HG03159 (cell line): Measurements from ENCODE around the gene CTDNEP1.

ENCODE experiments used
- ATAC-seq: cut with Tn5 transposase; IDR thresholded peaks from one replicate; pipeline ENCODE4 v1.9.1; 2021; ENCODE audit warnings: mild to moderate bottlenecking, moderate library complexity; ENCODE audit not compliant: unreplicated experiment

CTDNEP1 gene

DNA sequence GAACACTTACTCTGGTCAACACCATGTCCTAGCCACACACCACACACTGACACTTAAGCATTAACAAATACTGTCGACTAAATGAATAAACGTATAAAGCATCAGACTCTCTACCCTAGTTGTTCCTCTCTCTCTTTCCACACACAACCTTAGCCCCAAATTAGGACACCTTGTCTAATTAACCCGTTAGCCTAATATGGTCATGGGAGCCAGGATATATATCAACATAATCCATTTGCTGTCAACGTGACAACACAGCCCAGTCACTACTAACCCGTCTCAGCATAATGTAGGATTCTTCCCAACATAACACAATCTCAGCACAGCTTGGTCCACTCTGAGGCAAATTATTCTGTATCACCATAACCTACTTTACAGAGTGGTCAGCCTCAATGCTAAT lies 19.4 kb downstream of the CTDNEP1 start:
- no peak for ATAC-seq

- ATAC-seq: no peak
These were observed 22.0 kb downstream of the CTDNEP1 start for GRCh38 chr17:7229504-7229903.

DNA sequence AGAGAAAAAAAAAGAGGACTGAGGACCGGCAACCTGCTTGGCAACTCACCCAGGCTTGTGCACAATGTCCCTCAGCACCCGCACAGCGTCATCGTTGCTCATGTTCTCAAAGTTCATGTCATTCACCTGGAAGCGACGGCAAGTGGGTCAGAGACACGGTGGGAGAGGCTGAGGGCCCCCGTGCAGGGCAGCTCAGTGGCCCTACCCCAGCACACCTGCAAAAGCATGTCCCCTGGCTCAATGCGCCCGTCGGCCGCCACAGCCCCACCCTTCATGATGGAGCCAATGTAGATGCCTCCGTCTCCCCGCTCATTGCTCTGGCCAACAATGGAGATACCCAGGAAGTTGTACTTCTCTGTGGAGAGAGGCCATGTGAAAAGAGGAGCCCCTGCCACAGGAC lies 22.6 kb downstream of the CTDNEP1 start:
- no peak for ATAC-seq

DNA sequence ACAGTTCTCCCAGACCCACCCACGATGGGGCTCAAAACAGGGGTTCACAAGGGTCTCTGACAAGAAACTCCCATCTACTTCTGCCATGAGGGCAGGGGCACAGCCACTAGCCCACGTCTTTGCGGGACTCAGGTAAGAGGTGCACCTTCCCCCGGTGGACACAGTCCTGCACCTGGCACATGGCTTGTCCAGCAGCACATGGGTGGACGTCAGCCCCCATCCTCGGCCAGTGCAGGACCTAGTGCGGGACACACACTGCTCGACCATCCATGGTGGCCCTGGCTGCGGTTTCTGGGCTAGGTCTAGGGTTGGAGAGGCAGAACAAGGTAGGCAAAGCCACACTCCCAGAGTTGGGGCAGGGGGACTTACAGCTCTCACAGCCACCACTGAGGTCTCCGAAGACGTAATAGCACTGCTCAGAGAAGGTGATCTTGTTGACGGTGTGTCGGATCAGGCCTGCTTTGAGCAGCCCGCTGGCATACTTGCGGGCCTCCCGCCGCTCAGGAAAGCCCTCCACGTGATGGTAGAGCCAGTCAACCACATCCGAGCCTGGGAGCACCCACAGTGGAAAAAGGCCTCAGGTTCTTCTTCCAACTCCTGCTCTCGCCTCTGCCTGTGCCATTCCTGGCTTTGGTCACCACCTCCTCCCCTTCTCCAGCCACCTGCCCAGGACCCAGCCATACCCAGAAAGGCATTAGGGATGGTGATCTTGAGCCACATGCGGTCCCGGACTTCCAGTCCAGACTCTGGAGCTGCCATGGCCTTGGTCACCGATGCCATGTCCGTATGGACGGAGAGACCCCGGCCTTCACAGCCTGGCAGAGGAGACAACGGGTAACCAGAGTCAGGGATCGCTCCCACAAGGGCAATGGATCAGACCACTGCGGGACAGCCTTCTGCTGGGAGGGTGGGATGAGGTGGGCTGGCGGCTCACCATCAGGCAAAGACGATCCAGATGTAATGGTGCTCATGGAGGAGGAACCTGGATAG lies 24.5 kb downstream of the CTDNEP1 start:
- ATAC-seq: no peak

GRCh38 chr17:7225711-7226331 lies 25.7 kb downstream of the CTDNEP1 start:
- ATAC-seq: no peak

GRCh38 chr17:7224661-7225111 lies 26.8 kb downstream of the CTDNEP1 start:
- no peak for ATAC-seq

DNA sequence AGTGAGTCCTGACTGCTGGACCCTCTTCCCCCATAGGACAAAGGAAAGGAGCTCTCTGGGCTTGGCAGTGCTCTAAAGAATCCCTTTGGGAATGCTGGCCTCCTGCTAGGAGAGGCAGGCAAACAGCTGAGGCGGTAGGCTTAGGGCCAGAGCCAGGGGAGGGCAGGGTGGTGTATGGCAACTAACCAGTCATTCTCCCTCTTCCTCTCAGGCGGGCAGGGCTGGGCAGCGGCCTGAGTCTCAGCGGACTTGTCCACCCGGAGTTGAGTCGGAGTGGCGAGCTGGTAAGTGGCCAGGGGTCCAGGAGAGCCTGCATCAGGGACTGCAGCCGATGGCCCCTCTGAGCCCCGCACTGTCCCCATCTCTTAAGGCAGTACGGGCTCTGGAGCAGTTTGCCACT lies 27.4 kb downstream of the CTDNEP1 start:
- ATAC-seq: no peak

DNA sequence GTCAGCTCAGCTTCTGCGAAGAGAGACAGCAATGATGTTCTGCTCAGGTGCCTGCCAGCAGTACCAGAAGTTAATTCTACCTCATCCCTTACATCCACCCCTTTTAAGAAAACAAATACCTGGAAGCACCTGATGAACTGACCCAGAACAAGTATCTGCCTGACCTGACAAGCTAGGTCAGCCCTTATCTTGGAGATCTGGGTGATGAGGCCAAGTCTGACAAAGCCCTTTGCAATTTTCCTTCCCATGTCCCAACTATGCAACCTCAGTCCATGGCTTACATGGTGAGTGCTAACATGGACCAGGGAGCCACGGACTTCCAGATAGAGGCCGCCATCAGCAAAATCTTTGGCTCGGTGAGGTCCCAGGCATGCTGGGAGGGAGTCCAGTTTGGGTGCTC lies 28.2 kb downstream of the CTDNEP1 start:
- ATAC-seq: no peak

DNA sequence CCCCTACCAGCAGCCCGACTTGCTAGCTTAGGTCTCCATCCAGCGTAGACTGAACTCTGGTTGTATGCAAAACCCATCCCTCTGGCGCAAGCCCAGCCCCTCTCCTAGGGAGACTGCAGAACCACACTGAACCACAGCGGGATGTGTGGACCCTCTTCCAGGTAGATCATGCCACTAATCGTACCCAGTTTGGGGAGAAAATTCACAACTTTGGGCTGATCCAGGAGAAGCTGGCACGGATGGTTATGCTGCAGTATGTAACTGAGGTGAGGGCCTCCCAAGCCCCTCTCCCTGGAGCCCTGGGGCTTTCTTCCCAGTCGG lies 28.6 kb downstream of the CTDNEP1 start:
- ATAC-seq: no peak

GRCh38 chr17:7222093-7222971 lies 29.2 kb downstream of the CTDNEP1 start:
- no peak for ATAC-seq

DNA sequence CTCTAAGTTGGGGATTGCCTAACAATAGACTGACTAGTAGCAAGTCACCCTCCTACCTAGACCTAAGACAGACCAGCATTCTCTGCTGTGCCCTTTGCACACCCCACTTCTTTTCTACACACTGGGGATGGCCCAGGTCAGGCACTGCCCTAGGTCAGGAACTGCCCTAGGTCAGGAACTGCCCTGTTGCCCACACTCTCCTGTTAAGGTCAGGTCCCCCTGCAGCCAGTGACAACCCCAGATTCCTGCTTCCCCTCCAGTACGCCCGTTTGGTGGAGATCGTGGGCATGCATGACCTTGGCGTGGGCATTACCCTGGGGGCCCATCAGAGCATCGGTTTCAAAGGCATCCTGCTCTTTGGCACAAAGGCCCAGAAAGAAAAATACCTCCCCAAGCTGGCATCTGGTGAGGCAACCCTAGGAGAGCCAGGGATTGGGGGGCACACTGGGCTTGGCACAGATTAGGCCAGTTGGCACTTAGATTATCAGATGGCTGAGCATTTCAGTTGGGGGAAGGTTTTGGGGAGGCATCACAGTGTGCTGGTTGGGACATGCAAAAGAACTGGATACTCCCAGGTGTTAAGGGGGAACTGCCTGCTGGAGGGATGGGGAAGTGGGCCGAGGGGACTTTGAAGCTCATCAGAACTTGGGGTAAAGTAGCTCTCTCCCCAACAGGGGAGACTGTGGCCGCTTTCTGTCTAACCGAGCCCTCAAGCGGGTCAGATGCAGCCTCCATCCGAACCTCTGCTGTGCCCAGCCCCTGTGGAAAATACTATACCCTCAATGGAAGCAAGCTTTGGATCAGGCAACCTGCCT lies 30.0 kb downstream of the CTDNEP1 start:
- no peak for ATAC-seq

GRCh38 chr17:7220593-7221277 lies 30.8 kb downstream of the CTDNEP1 start:
- no peak for ATAC-seq

DNA sequence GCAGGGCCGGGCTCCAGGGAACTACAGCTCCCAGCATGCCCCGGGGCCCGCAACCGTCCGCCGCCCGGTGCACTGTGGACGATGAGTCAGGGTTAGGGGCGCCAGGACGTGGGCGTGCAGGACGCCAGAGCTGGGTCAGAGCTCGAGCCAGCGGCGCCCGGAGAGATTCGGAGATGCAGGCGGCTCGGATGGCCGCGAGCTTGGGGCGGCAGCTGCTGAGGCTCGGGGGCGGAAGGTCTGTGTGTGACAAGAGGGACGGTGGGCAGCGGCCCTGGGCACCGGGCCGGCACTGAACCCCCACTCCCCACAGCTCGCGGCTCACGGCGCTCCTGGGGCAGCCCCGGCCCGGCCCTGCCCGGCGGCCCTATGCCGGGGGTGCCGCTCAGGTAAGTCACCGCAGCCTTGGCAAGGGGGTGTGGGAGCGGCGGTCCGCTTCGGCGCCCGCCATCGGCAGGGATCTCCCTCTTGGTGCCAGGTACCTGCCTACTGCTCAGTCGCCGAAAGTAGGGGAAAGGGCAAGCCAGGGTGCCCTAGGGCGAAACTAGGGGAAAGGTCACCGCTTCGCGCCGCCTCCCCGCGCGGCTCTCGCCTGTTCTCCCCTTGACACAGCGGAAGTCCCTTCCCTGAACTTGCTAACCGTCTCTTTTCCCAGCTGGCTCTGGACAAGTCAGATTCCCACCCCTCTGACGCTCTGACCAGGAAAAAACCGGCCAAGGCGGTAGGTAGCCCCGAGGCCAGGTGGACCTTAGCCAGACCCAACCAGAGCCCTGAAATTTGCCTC lies 31.5 kb downstream of the CTDNEP1 start, which contains the start of the genes ACADVL and DLG4:
Gene ACADVL, plus strand, starts transcription at position 127 of the 781 bp plus-strand sequence. Its CDS starts 47 bp downstream, at position 174.
Gene DLG4, minus strand, starts transcription at position 25 of the 781 bp plus-strand sequence.
- peak; percentile 46 for ATAC-seq

DNA sequence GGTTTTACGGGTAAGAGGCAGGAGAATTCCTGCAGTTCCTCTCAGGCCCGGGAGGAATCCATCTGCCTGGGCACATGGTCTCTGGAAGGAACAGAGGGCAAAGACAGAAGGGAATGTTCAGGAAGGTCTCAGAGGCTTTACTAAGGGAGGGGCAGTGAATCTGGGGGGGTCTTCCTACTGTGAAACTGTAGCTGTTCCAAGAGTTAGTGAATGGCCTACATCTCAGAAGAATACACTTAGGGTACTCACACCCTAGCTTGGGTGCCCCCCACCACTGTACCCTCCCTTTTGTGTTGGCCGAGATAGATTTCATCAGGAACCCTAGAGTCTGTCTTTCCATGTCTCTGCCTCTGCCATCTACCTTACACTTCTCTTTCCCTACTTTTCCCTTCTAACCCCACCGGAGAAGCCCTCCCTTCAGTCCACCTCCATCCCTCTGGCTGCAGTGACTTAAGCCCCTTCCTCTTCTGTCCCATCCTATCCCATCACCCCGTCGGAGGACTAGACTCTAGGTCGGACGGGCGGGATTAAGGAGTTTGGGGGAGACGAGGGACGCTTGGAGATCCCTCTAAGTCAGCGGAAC lies 32.2 kb downstream of the CTDNEP1 start:
- no peak for ATAC-seq

DNA sequence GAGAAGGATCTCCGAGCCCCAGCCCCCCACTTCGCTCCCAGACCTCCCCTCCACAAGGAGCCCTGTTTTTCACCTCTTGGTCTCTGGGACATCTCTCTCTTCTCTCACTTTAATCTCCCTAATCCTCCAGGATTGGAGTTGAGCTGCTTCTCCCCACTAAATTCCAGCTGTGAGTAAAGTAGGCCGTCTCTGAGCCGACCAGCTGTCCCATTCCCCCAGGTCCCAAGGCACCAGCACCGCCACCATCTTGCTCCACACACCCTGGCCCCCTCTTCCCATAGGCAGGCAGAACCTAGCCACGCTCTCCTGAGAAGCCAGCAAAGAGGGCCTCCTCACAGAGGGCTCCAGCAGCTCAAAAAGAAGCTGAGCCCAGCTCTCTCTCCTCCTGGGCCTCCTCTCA lies 32.8 kb downstream of the CTDNEP1 start:
- no peak for ATAC-seq

- ATAC-seq: no peak
These were observed 33.4 kb downstream of the CTDNEP1 start for GRCh38 chr17:7218166-7218565.

DNA sequence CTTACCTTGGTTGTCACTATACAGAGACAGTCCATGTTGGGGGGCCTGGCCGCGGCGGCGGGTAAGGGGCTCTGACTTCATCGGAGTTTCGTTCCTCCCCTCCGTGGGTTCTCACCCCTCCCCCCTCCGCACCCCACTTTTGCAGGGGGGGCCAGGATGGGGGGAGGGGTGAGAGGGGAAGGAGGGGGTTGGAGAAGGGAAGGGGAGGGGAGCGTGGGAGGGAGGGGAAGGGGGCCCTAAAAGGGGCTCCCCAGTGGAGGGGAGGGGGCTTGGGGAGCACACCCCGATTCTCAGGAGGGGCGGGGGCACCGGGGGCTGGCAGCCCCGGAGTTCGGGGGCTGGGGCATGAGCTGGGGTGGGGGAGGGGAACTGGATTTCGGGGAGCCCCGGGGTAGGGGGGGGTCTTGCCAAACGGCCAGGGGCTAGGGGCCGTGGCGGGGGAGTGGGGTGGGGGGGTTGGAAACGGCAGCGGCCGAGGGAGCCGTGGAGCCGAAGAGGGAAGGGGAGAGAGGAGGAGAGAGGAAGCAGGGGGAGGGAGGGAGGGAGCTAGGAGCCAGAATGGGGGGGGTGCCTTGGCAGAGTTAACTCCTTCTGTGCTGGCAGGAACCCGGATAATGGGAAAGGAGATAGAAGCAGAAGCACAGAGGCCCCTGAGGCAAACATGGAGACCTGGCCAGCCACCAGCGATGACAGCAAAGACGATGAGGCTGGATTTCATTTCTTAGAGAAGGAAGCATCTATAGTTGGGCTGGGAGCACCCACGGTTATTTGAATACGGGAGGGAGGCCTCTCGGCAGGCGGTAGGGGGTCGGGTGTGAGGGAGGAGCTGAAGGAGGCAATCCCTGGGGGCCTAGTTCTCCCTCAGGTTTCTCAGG lies 34.2 kb downstream of the CTDNEP1 start:
- no peak for ATAC-seq
